GM21576 (cell line): ENCODE results near the gene LRRC57.

Experiments
- ATAC-seq: cut with Tn5 transposase; IDR thresholded peaks from one replicate; pipeline ENCODE4 v1.9.1; 2021; ENCODE audit warnings: mild to moderate bottlenecking, moderate library complexity; ENCODE audit not compliant: unreplicated experiment

Gene LRRC57

DNA sequence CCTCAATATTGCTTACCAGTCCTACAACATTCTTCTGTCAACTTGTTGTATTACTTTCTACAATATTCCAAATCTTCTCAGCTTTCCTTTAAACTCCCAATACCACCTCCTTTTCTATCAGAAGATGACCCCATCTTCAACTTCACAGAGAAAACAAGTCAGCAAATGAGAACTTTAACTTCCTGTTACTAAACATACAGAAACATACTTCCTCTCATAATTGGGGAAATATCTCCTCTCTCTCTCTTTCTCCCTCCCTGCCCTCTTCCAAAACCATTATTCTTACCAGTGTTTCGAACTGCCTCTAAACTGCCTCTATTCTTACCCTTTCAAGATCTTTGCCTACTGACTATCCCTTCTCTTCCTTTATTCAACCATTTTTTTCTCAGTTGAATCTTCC is 54.9 kb downstream of the LRRC57 start:
- no peak for ATAC-seq

GRCh38 chr15:42491539-42492225 is 56.9 kb downstream of the LRRC57 start:
- no peak for ATAC-seq

DNA sequence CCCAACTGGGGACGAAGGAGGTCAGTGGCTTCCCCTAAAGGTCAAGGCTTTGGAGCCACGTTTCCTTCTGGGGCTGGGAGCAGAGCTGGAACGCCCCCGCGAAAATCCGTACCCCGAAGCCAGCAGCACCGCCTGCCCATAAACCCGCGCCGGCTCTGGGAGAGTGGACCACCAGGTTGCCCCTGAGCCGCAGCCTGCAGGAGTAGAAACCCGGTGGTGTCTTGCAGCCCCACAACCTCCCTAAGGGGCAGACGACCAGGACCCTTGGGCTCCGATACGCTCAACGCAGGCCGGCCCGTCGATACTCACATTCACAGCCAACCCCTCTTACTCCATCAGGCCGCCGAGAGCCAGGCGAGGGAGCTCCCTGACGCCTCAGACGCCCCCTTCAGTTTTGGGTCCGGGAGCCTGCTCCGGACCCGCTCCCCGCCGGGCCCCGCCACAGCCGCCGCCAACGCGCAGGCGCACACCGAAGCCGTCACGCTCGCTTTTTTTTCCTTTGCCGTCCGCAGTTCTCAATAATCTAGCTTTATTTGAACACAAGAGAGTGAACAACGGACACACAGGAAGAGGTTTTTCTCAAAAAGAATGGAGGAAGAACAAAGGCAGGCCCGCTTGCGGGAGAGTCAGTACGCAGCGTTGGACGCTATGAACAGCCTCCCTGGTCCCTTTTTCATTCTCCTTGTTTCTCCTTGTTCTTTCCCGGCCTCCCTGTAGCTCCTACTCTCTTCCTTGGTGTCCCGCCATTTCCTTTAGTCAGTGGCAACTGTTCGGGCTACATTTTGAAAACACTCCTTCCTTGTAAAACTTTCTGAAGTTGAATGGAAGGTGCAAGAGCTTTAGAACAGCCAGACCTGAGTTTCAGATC is 57.7 kb downstream of the LRRC57 start, which contains the start of gene ZNF106:
ZNF106 (minus strand) TSS at position 471 of the 868 bp plus-strand sequence. CDS start 18,852 bp downstream, outside the sequence.
- ATAC-seq = no peak

DNA sequence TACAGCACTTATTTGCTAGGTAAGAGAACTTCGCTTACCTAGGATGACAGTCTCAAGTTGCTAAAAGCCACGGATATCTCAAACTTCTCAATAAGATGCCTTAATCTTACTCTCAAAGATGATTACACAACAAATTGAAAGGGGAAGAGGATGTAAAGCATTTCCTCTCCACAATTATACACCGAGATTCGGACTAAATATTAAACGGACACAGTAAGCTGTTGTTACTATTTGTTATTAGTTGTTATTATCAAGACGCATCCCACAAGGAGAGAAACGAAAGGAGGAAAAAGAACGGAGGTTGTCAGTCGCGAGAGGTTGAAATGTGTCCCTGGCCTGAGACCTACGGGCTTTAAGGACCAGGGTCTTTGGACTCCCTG is 58.3 kb downstream of the LRRC57 start:
- no peak for ATAC-seq
